ENCODE data around the gene ZNF488.

Gene ZNF488

GRCh38 chr10:47359626-47360418, 24.3 kb downstream of the ZNF488 start:
- intact Hi-C loops (cut with micrococcal nuclease): no loop called here
- Mint-ChIP-seq H3K36me3 (ENCODE audit: low read depth) (no peaks in the 10 kb centered on the region), H3K27me3 (no peaks in the 10 kb centered on the region), H3K4me1 (ENCODE audit: low read depth) (no peaks in the 10 kb centered on the region), H3K9me3 (no peaks in the 10 kb centered on the region), H3K27ac (no peak overlapping the region), H3K4me3 (no peak overlapping the region)

GRCh38 chr10:47359101-47359500, 25.0 kb downstream of the ZNF488 start:
- H3K9me3 Mint-ChIP-seq: no peaks in the 10 kb centered on the region
- H3K4me1 Mint-ChIP-seq (ENCODE audit: low read depth): no peaks in the 10 kb centered on the region
- no peaks in the 10 kb centered on the region for H3K27me3 Mint-ChIP-seq
- intact Hi-C loops (cut with micrococcal nuclease): no loop called here
- no peaks in the 10 kb centered on the region for H3K36me3 Mint-ChIP-seq (ENCODE audit: low read depth)
- no peak overlapping the region for H3K4me3 Mint-ChIP-seq
- H3K27ac Mint-ChIP-seq: no peak overlapping the region

- Mint-ChIP-seq H3K4me1 (ENCODE audit: low read depth) (no peaks in the 10 kb centered on the region), H3K27me3 (no peaks in the 10 kb centered on the region), H3K9me3 (no peaks in the 10 kb centered on the region), H3K27ac (no peak overlapping the region), H3K4me3 (no peak overlapping the region), H3K36me3 (ENCODE audit: low read depth) (no peaks in the 10 kb centered on the region)
- intact Hi-C loops (cut with micrococcal nuclease): no loop called here
These were observed 25.6 kb downstream of the ZNF488 start for GRCh38 chr10:47358457-47358856.

- Mint-ChIP-seq H3K27ac (no peak overlapping the region), H3K4me3 (no peak overlapping the region), H3K27me3 (no peaks in the 10 kb centered on the region), H3K4me1 (ENCODE audit: low read depth) (no peaks in the 10 kb centered on the region), H3K9me3 (no peaks in the 10 kb centered on the region), H3K36me3 (ENCODE audit: low read depth) (no peaks in the 10 kb centered on the region)
- intact Hi-C loops (cut with micrococcal nuclease): no loop called here
These were observed 26.2 kb downstream of the ZNF488 start for GRCh38 chr10:47357911-47358310.

GRCh38 chr10:47357131-47357582, 26.9 kb downstream of the ZNF488 start:
- intact Hi-C loops (cut with micrococcal nuclease): no loop called here

GRCh38 chr10:47356708-47357107, 27.4 kb downstream of the ZNF488 start:
- H3K4me3 Mint-ChIP-seq: no peak overlapping the region
- H3K9me3 Mint-ChIP-seq: no peaks in the 10 kb centered on the region
- intact Hi-C loops (cut with micrococcal nuclease): no loop called here
- no peaks in the 10 kb centered on the region for H3K4me1 Mint-ChIP-seq (ENCODE audit: low read depth)
- H3K27ac Mint-ChIP-seq: no peak overlapping the region
- H3K36me3 Mint-ChIP-seq (ENCODE audit: low read depth): no peaks in the 10 kb centered on the region
- H3K27me3 Mint-ChIP-seq: no peaks in the 10 kb centered on the region

More at GRCh38 chr10:47357131-47357582, 26.9 kb downstream of the ZNF488 start:
- Mint-ChIP-seq H3K27me3 (no peaks in the 10 kb centered on the region), H3K4me3 (no peak overlapping the region), H3K4me1 (ENCODE audit: low read depth) (no peaks in the 10 kb centered on the region), H3K36me3 (ENCODE audit: low read depth) (no peaks in the 10 kb centered on the region), H3K27ac (no peak overlapping the region), H3K9me3 (no peaks in the 10 kb centered on the region)

- no peak overlapping the region for H3K27ac Mint-ChIP-seq
- no peaks in the 10 kb centered on the region for H3K27me3 Mint-ChIP-seq
- no peaks in the 10 kb centered on the region for H3K4me1 Mint-ChIP-seq (ENCODE audit: low read depth)
- intact Hi-C loops (cut with micrococcal nuclease): no loop called here
- H3K36me3 Mint-ChIP-seq (ENCODE audit: low read depth): no peaks in the 10 kb centered on the region
- H3K9me3 Mint-ChIP-seq: no peaks in the 10 kb centered on the region
- H3K4me3 Mint-ChIP-seq: no peak overlapping the region
These were observed 29.2 kb downstream of the ZNF488 start for GRCh38 chr10:47354900-47355299.

GRCh38 chr10:47354165-47354564, 29.9 kb downstream of the ZNF488 start:
- intact Hi-C loops (cut with micrococcal nuclease): no loop called here
- no peak overlapping the region for H3K27ac Mint-ChIP-seq
- H3K9me3 Mint-ChIP-seq: no peaks in the 10 kb centered on the region
- H3K4me3 Mint-ChIP-seq: no peak overlapping the region
- H3K27me3 Mint-ChIP-seq: no peaks in the 10 kb centered on the region
- H3K4me1 Mint-ChIP-seq (ENCODE audit: low read depth): no peaks in the 10 kb centered on the region
- H3K36me3 Mint-ChIP-seq (ENCODE audit: low read depth): no peaks in the 10 kb centered on the region

GRCh38 chr10:47353351-47353750, 30.7 kb downstream of the ZNF488 start:
- Mint-ChIP-seq H3K27ac (no peak overlapping the region), H3K27me3 (no peaks in the 10 kb centered on the region), H3K4me1 (ENCODE audit: low read depth) (no peaks in the 10 kb centered on the region), H3K4me3 (no peak overlapping the region), H3K36me3 (ENCODE audit: low read depth) (no peaks in the 10 kb centered on the region), H3K9me3 (no peaks in the 10 kb centered on the region)
- intact Hi-C loops (cut with micrococcal nuclease): no loop called here

GRCh38 chr10:47351899-47352815, 31.9 kb downstream of the ZNF488 start:
- intact Hi-C loops (cut with micrococcal nuclease): no loop called here
- Mint-ChIP-seq H3K27me3 (no peaks in the 10 kb centered on the region), H3K9me3 (no peaks in the 10 kb centered on the region), H3K4me3 (no peak overlapping the region), H3K36me3 (ENCODE audit: low read depth) (no peaks in the 10 kb centered on the region), H3K4me1 (ENCODE audit: low read depth) (no peaks in the 10 kb centered on the region), H3K27ac (no peak overlapping the region)

GRCh38 chr10:47350671-47351640, 33.1 kb downstream of the ZNF488 start:
- H3K36me3 Mint-ChIP-seq (ENCODE audit: low read depth): no peaks in the 10 kb centered on the region
- no peaks in the 10 kb centered on the region for H3K9me3 Mint-ChIP-seq
- no peaks in the 10 kb centered on the region for H3K4me1 Mint-ChIP-seq (ENCODE audit: low read depth)
- H3K27ac Mint-ChIP-seq: no peak overlapping the region
- intact Hi-C loops (cut with micrococcal nuclease): no loop called here
- H3K4me3 Mint-ChIP-seq: no peak overlapping the region
- no peaks in the 10 kb centered on the region for H3K27me3 Mint-ChIP-seq

GRCh38 chr10:47349941-47350371, 34.1 kb downstream of the ZNF488 start:
- Mint-ChIP-seq H3K27me3 (no peaks in the 10 kb centered on the region), H3K36me3 (ENCODE audit: low read depth) (no peaks in the 10 kb centered on the region), H3K4me1 (ENCODE audit: low read depth) (no peaks in the 10 kb centered on the region), H3K4me3 (no peak overlapping the region), H3K9me3 (no peaks in the 10 kb centered on the region), H3K27ac (no peak overlapping the region)
- intact Hi-C loops (cut with micrococcal nuclease): no loop called here

- intact Hi-C loops (cut with micrococcal nuclease): no loop called here
- Mint-ChIP-seq H3K27ac (no peak overlapping the region), H3K36me3 (ENCODE audit: low read depth) (no peaks in the 10 kb centered on the region), H3K27me3 (no peaks in the 10 kb centered on the region), H3K9me3 (no peaks in the 10 kb centered on the region), H3K4me1 (ENCODE audit: low read depth) (no peaks in the 10 kb centered on the region), H3K4me3 (no peak overlapping the region)
These were observed 34.6 kb downstream of the ZNF488 start for GRCh38 chr10:47349516-47349915.

All from dendritic cell treated with granulocyte-macrophage colony-stimulating factor and Interleukin-4, amounts not matched to agents 40 ng/mL and 50 ng/mL, for 4 days (primary cell).